SKM-1 treated with dmso at 0.1 percent for 144 hours (cell line): Measurements from ENCODE around the gene NCKAP5.

ENCODE experiments used
- DNase-seq: peaks from one replicate; lab custom pipeline; 2025; ENCODE audit not compliant: unreplicated experiment; lab: John Stamatoyannopoulos, UW

The NCKAP5 gene

GRCh38 chr2:132662732-132663131, 905.5 kb downstream of the NCKAP5 start:
- no peak for DNase-seq

DNA sequence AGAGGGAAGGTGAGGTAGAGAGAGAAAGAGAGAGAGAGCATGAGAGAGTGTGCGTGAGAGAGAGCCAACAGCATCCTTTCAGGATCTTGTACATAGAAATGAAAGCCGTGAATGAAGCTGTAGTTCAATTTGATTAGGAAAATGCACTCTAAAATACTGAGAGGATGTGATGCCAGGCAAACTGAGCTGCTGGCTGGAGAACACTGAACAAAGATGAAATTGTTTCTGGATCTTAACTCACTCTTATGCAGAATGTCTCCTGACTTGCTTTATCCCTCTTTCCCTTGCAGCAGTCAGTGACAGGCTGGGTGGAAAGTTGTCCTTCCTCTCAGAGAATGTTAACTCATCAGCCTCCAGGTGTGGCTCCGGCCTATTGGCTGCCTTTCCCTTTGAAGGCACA, 908.9 kb downstream of the NCKAP5 start:
- DNase-seq = no peak

DNA sequence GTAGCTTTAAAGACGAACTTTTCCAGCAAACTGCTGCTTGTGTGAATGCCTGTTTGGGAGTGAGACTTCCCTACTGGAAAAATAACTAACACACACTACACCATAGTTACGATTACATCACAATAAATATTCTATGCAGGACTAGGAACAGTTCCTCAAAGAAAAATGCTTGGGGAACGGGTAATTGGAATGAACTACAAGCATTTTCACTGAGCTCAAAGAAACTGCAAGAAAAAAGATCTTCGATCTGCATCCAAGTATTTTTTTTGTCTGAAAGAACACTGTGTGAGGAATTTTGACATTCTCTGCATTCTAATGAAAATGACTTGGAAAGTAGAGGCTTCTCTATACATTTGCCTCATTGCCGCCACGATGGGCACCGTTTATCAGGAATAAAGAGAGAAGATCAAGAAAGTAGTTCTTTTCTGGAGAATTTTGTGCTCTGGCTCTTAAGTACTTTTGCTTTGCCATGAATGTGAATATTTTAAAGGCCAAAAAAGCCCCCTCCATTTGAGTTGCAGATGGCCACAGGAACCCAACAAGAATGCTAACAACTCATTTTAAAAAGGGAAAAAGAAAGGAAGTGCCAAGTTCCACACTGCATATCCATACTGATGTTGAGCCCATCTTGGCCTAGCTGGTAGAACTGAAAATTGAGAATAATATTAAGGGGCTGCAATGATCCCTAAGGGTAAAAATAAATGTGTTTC, 911.8 kb downstream of the NCKAP5 start:
- DNase-seq = no peak

DNA sequence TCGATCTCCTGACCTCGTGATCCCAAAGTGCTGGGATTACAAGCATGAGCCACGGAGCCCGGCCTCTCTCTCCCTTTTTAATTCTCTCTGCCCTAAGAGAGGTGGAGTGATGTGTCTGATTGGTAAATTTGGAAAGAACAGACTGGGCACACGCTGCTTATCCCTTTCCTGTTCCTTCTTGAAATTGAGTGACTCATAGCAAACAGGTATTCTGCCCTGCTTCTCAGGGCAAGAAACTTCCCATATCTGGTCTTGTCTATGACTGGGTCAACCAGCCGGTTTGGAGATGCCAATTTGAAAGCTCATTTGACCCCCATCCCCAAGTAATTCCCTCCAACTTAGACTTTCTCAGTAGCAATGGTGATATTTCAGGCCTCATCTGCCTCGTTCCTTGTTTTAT, 913.3 kb downstream of the NCKAP5 start:
- no peak for DNase-seq

DNA sequence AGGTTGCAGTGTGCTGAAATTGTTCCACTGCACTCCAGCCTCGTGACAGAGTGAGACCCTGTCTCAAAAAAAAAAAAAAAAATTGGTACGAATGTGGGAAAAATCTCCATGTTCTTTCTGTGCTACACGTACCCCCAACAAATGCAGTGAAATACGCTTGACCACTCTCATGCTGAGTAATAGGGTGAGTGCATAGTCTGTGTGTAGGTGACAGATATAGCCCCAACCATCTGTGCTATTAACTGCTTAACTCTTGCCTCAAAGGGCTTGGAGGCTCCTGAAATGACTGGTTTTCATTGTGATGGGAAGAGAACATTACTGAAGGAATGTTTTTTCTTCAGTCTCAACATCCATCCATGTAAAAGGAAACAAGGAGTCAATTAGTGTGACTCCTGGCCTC, 913.9 kb downstream of the NCKAP5 start:
- DNase-seq = no peak

GRCh38 chr2:132652474-132652873, 915.8 kb downstream of the NCKAP5 start:
- no peak for DNase-seq

- no peak for DNase-seq
These were observed 916.9 kb downstream of the NCKAP5 start for GRCh38 chr2:132651115-132652045.

DNA sequence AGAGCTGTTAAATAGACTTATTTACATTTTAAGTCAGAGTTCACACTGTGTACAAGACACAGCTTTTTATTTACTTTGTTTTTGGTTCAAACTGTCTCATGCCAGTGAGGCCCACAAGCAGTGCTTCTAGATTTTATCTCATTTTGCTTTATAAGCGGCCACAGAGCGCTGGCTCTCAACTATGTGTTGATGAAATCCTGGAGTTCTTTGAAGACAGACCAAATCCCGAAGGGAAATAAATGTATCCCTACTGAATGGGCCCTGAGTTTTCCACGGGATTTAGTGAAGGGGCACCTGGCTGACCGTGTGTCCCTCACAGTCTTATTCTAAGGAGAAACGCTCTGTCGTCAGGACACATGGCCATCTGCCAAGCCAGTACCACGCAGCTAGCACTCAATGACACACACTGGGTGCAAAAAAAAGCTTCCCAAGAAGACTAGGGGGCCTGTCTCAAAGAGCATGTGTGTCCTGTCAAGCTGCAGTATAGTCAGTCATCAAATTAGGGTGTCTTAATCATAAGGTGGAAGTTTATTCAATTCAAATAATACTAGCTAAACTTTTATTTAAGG, 921.6 kb downstream of the NCKAP5 start:
- DNase-seq = no peak

- DNase-seq = peak; percentile 90
These were observed 922.3 kb downstream of the NCKAP5 start for GRCh38 chr2:132645722-132646539.

- no peak for DNase-seq
These were observed 923.1 kb downstream of the NCKAP5 start for GRCh38 chr2:132645176-132645575.

- no peak for DNase-seq
These were observed 925.8 kb downstream of the NCKAP5 start for GRCh38 chr2:132642415-132642814.

- DNase-seq = peak; percentile 32
These were observed 926.4 kb downstream of the NCKAP5 start for GRCh38 chr2:132641819-132642218.

DNA sequence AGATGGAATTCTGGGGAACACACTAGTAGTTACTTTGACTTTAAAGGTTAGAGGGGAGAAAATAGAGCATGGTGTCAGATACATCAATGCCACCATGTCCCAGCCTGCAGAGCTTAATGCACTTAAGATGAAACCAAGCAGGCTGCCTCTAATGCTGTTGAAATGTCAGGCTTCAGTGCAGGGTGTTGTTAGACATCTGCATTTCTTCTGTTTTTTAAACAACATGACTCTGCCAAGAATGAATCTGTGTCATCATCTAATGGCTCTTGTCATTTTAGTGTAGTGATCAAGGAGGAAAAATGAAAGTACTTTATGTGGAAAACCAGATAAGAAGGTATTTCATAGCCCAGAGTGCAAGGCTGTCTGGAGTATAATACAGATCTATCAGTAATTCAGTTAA, 928.1 kb downstream of the NCKAP5 start:
- no peak for DNase-seq

GRCh38 chr2:132638313-132639040, 929.8 kb downstream of the NCKAP5 start:
- no peak for DNase-seq

- DNase-seq = no peak
These were observed 931.9 kb downstream of the NCKAP5 start for GRCh38 chr2:132636346-132636745.

- no peak for DNase-seq
These were observed 934.6 kb downstream of the NCKAP5 start for GRCh38 chr2:132633635-132634034.

DNA sequence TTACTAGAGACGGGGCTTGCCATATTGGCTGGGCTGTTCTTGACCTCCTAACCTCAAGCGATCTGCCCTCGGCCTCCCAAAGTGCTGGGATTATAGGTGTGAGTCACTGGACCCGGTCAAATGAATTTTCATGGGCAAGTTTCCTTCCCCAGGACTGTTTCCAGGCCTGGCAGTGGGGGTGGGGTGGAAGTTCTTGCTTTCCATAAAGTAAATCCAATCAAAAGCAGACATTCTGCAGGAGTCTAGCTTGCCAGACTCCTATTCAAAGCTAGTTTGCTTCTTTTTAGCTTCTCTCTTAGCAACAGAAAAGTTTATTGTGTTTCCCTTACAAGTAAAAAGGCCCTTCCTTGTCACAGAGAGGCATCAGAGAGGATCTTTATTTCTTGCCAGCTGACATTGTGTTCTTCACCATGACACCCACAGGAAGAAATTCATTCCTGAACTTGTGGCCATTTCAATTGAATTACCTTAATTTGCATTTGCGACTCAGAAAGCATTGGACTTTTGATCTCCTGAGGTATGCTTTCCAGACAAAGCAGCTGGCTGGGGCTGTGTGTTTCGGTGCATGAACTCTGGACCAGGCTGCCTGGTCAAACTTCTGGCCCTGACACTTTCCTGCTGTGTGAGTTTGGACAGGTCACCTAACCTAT, 936.1 kb downstream of the NCKAP5 start:
- DNase-seq = no peak

DNA sequence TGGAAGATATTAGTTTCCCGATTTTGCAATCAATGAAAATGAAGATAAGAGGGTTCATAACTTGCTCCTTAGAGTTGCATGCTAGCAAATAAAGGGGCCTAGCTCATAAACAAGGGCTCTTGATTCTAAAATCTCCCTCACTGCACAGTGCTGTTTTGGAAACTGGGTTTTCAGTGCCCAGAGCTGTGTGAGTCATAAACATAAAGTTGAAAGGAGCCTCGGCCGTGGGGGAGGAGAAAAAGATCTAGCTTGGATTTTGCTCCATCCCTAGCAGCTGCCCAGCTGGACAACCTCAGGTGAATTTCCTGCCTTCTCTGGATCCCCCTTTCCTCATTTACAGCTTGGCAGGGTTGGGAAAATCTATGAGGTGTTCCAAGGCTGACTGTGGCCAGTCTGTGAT, 940.7 kb downstream of the NCKAP5 start:
- DNase-seq = no peak

DNA sequence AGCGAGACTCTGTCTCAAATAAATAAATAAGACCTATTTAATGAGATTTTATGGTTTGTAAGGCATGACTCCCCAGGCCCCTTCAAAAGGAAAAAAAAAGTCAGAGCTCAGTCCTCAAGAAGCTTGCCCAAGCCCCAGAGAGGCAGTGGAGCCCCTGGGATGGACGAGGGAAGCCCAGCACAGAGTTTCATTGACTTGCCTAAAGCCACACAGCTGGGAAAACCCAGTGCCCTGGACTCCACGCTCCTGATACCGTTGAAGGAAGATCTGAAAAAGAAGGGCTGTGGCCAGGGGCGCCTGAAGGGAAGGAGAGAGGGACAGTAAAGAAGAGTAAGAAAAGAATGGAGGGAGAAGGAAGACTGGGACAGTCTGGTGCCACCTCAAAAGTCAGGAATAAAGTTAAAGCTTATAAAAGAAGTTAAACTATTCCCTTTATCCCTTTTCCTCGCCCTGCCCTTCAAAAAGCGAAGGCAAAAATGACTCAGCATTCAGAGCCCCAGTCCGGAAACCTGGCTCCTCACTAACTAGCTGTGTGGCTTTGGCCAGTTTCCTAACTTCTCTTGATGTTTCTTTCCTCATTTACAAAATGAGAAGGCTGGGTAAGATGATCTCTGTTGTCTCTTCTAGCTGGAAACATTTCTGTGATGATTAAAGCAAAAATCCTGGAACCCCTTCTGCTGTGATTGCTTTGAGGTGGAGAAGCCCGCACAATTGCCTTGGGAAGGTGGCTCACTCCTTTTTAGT, 945.0 kb downstream of the NCKAP5 start:
- peak; percentile 81 for DNase-seq
